Measurements from ENCODE around the gene FCRL1. TPM values are rescaled to one million over a fixed set of nuclear protein-coding genes. Genes with fewer than 3 reads are reported as not detected.

The FCRL1 gene
- total RNA-seq, 1 donor from 2014 or later, result not detected

- no peak for DNase-seq
- ATAC-seq (ENCODE audit: poor library complexity), result no peak
- intact Hi-C loops (cut with DNase I), result no loop called here
These were observed 68.6 kb downstream of the FCRL1 start for GRCh38 chr1:157751283-157751682.

- ATAC-seq (ENCODE audit: poor library complexity) (no peak), DNase-seq (no peak)
- intact Hi-C loops (cut with DNase I), result no loop called here
These were observed 71.6 kb downstream of the FCRL1 start for GRCh38 chr1:157748262-157748817.

Other genes with a start within 250 kb of the FCRL1 start
- not detected for gene FCRL4, start 222.0 kb downstream of the FCRL1 start, total RNA-seq
- not detected for gene FCRL3, start 119.4 kb downstream of the FCRL1 start, total RNA-seq
- not detected for gene FCRL2, start 43.0 kb downstream of the FCRL1 start, total RNA-seq
- gene CD5L, start 21.7 kb upstream of the FCRL1 start, total RNA-seq, result 4.9 TPM
- gene KIRREL1, start 173.5 kb upstream of the FCRL1 start, total RNA-seq, result 9.5 TPM

All from Right ventricle myocardium superior (tissue), 1 donor.